Vagina (tissue), 2 donors: ENCODE data around the gene TSNAX.
"Not testable (repeated sequence)": the region's sequence is repeated elsewhere in the genome, so short reads cannot be mapped to it uniquely, and the experiment has no call there.

Experiments
- POLR2A ChIP-seq, 2 donors: fragments of 450-650 bp; IDR thresholded peaks; one replicate each; pipeline ENCODE4 v1.6.1; 2017; ENCODE audit warnings: antibody characterized with exemption in 2 of 2, mild to moderate bottlenecking in 2 of 2, moderate library complexity in 2 of 2
- TF ChIP-seq, protein P1 (sequence below), 3 experiments: fragments of 450-650 bp in 2 of 3; fragments of 200-600 bp in 1 of 3; sonication (generic) in 1 of 3; IDR thresholded peaks; one replicate each; pipeline ENCODE4 v1.5.1; 2017 to 2019; ENCODE audit warnings: antibody characterized with exemption in 3 of 3, mild to moderate bottlenecking in 2 of 3, moderate library complexity in 2 of 3

DNA sequence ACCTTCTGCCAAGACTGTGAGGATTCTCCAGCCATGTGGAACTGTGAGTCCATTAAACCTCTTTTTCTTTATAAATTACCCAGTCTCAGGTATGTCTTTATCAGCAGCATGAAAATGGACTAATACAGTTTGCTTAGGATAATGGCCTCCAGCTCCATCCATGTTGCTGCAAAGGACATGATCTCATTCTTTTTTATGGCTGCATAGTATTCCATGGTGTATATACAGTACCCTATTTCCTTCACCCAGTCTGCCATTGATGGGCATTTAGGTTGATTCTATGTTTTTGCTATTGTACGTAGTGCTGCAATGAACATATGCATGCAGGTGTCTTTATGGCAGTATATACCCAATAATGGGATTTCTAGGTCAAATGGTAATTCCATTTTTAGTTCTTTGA, 25.3 kb upstream of the TSNAX start:
- TF ChIP-seq, protein P1, sequence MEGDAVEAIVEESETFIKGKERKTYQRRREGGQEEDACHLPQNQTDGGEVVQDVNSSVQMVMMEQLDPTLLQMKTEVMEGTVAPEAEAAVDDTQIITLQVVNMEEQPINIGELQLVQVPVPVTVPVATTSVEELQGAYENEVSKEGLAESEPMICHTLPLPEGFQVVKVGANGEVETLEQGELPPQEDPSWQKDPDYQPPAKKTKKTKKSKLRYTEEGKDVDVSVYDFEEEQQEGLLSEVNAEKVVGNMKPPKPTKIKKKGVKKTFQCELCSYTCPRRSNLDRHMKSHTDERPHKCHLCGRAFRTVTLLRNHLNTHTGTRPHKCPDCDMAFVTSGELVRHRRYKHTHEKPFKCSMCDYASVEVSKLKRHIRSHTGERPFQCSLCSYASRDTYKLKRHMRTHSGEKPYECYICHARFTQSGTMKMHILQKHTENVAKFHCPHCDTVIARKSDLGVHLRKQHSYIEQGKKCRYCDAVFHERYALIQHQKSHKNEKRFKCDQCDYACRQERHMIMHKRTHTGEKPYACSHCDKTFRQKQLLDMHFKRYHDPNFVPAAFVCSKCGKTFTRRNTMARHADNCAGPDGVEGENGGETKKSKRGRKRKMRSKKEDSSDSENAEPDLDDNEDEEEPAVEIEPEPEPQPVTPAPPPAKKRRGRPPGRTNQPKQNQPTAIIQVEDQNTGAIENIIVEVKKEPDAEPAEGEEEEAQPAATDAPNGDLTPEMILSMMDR (IDR thresholded peaks at IDR 0.05) = not testable (repeated sequence)
- TF ChIP-seq POLR2A (IDR thresholded peaks at IDR 0.05) = not testable (repeated sequence)
